H1 (cell line): ENCODE data around the gene LDHB. TPM values are rescaled to one million over a fixed set of nuclear protein-coding genes. Genes with fewer than 3 reads are reported as not detected.

ENCODE experiments used
- CTCF ChIA-PET: fragments of 300-600 bp; sonication (Branson Sonifier 250); formaldehyde crosslinking; loops from one replicate; lab custom pipeline; 2021; ENCODE audit not compliant: partially characterized antibody; lab: Charles Lee
- POLR2A ChIA-PET: fragments of 300-600 bp; sonication (Branson Sonifier 250); formaldehyde crosslinking; loops from one replicate; lab custom pipeline; 2021; ENCODE audit warnings: inconsistent platforms; ENCODE audit not compliant: partially characterized antibody; lab: Charles Lee
- DNase-seq, 2 experiments: peaks; one replicate each; pipeline versions ENCODE4 v3.0.0 to v3.0.0-alpha.2; 2010 to 2022; ENCODE audit warnings: low spot score in 2 of 2, low read depth in 1 of 2, mixed read lengths in 1 of 2
- FAIRE-seq: peaks from 2 replicates; lab custom pipeline; 2011; peaks lifted over from hg19 to GRCh38; lab: Jason Lieb, UNC
- H2AFZ ChIP-seq: 2 replicates; pipeline ENCODE4 v1.8.1; 2012; ENCODE audit warnings: low read length, inconsistent platforms
- H2AK5ac ChIP-seq: 2 replicates; pipeline ENCODE4 v1.6.1; 2013; ENCODE audit warnings: low read depth, low read length
- H2BK120ac ChIP-seq: replicated peaks from 2 replicates; pipeline ENCODE3; 2013; ENCODE audit warnings: low read depth, low read length, inconsistent platforms
- H2BK12ac ChIP-seq: 2 replicates; pipeline ENCODE4 v1.6.1; 2013; ENCODE audit warnings: low read depth, low read length
- H2BK15ac ChIP-seq: 2 replicates; pipeline ENCODE4 v1.6.1; 2013; ENCODE audit warnings: low read length
- H2BK20ac ChIP-seq: 2 replicates; pipeline ENCODE4 v1.6.1; 2013; ENCODE audit warnings: low read length
- H2BK5ac ChIP-seq: 2 replicates; pipeline ENCODE4 v1.6.1; 2013; ENCODE audit warnings: low read depth, low read length
- H3K14ac ChIP-seq: 2 replicates; pipeline ENCODE4 v1.6.1; 2013; ENCODE audit warnings: inconsistent platforms; ENCODE audit not compliant: insufficient read length
- H3K18ac ChIP-seq: 2 replicates; pipeline ENCODE4 v1.6.1; 2013; ENCODE audit warnings: low read length; ENCODE audit errors: extremely low read depth
- H3K23ac ChIP-seq: 2 replicates; pipeline ENCODE4 v1.6.1; 2013; ENCODE audit warnings: inconsistent platforms; ENCODE audit not compliant: insufficient read length
- H3K23me2 ChIP-seq: 2 replicates; pipeline ENCODE4 v1.6.1; 2013; ENCODE audit warnings: low read depth, low read length
- H3K27ac ChIP-seq: 2 replicates; pipeline ENCODE4 v1.6.1; 2011; ENCODE audit warnings: low read depth, low read length, inconsistent platforms
- H3K27me3 ChIP-seq, 4 experiments: replicated peaks in 1 of 4; 1 replicate in 1 of 4; 2 replicates in 3 of 4; pipeline versions ENCODE4 v1.6.1 to v1.8.1; 2011 to 2013; ENCODE audit warnings: low read length in 3 of 4, mild to moderate bottlenecking in 3 of 4, inconsistent platforms in 2 of 4, mixed read lengths in 2 of 4, moderate library complexity in 1 of 4; ENCODE audit not compliant: control insufficient read depth in 3 of 4, insufficient read depth in 3 of 4; ENCODE audit errors: extremely low read depth in 1 of 4
- H3K36me3 ChIP-seq, 4 experiments: 2 replicates each; pipeline versions ENCODE4 v1.6.1 to v1.8.1; 2011 to 2013; ENCODE audit warnings: mild to moderate bottlenecking in 4 of 4, low read length in 3 of 4, moderate library complexity in 2 of 4, control low read depth in 1 of 4, inconsistent platforms in 1 of 4; ENCODE audit not compliant: insufficient read depth in 4 of 4, control insufficient read depth in 2 of 4
- H3K4ac ChIP-seq: replicated peaks from 2 replicates; pipeline ENCODE3; 2013; ENCODE audit warnings: low read length, low read depth, mixed read lengths, inconsistent platforms; ENCODE audit not compliant: insufficient read length
- H3K4me1 ChIP-seq, 4 experiments: replicated peaks in 1 of 4; 1 replicate in 1 of 4; 2 replicates in 3 of 4; pipeline versions ENCODE4 v1.6.1 to v1.8.1; 2011 to 2013; ENCODE audit warnings: low read length in 3 of 4, inconsistent platforms in 2 of 4, mixed read lengths in 1 of 4; ENCODE audit not compliant: insufficient read depth in 4 of 4, control insufficient read depth in 3 of 4
- H3K4me2 ChIP-seq, 2 experiments: 2 replicates each; pipeline versions ENCODE4 v1.6.1 to v1.8.1; 2011 to 2013; ENCODE audit warnings: low read depth in 2 of 2, low read length in 2 of 2, control low read depth in 1 of 2, inconsistent platforms in 1 of 2, mild to moderate bottlenecking in 1 of 2; ENCODE audit not compliant: insufficient read depth in 1 of 2
- H3K4me3 ChIP-seq, 4 experiments: fragments of 200-600, 300-600 bp in 1 of 4; sonication (generic), shearing (Covaris generic), sonication (Bioruptor Twin) in 1 of 4; 2 replicates each; pipeline versions ENCODE4 v1.5.1 to v1.8.1; 2011 to 2016; ENCODE audit warnings: low read length in 4 of 4, low read depth in 3 of 4, control low read depth in 2 of 4, inconsistent platforms in 2 of 4, mild to moderate bottlenecking in 2 of 4, mixed read lengths in 1 of 4, moderate library complexity in 1 of 4; ENCODE audit not compliant: insufficient read depth in 2 of 4; ENCODE audit errors: extremely low read depth in 1 of 4
- H3K56ac ChIP-seq: replicated peaks from 2 replicates; pipeline ENCODE3; 2013; ENCODE audit warnings: low read depth, mild to moderate bottlenecking, mixed read lengths, low read length, inconsistent platforms; ENCODE audit not compliant: insufficient read length
- H3K79me1 ChIP-seq: 2 replicates; pipeline ENCODE4 v1.6.1; 2013; ENCODE audit warnings: low read depth, low read length, control low read depth
- H3K79me2 ChIP-seq, 2 experiments: 2 replicates each; pipeline versions ENCODE4 v1.6.1 to v1.8.1; 2012 to 2013; ENCODE audit warnings: low read length in 2 of 2, mild to moderate bottlenecking in 2 of 2, inconsistent platforms in 1 of 2; ENCODE audit not compliant: insufficient read depth in 2 of 2, control insufficient read depth in 1 of 2
- H3K9ac ChIP-seq, 4 experiments: replicated peaks in 1 of 4; 1 replicate in 1 of 4; 2 replicates in 3 of 4; pipeline versions ENCODE4 v1.6.1 to v1.8.1; 2011 to 2013; ENCODE audit warnings: low read depth in 3 of 4, low read length in 3 of 4, control low read depth in 2 of 4, mild to moderate bottlenecking in 2 of 4, moderate library complexity in 2 of 4, inconsistent platforms in 1 of 4; ENCODE audit errors: extremely low read depth in 1 of 4
- H3K9me3 ChIP-seq, 2 experiments: 2 replicates each; pipeline versions ENCODE4 v1.6.1 to v1.8.1; 2012 to 2013; ENCODE audit warnings: mild to moderate bottlenecking in 2 of 2, moderate library complexity in 2 of 2, control low read depth in 1 of 2, inconsistent platforms in 1 of 2, low read depth in 1 of 2, low read length in 1 of 2, mixed read lengths in 1 of 2; ENCODE audit not compliant: insufficient read depth in 2 of 2
- H4K20me1 ChIP-seq, 2 experiments: replicated peaks in 1 of 2; 2 replicates each; pipeline versions ENCODE3 to v1.8.1; 2011 to 2013; ENCODE audit warnings: inconsistent platforms in 2 of 2, low read length in 2 of 2, mild to moderate bottlenecking in 1 of 2; ENCODE audit not compliant: insufficient read depth in 2 of 2, control insufficient read depth in 1 of 2
- H4K5ac ChIP-seq: 2 replicates; pipeline ENCODE4 v1.6.1; 2013; ENCODE audit warnings: low read length, low read depth, mixed read lengths, inconsistent platforms; ENCODE audit not compliant: insufficient read length
- H4K8ac ChIP-seq: 2 replicates; pipeline ENCODE4 v1.8.0; 2013; ENCODE audit warnings: mild to moderate bottlenecking, moderate library complexity, low read length, inconsistent platforms; ENCODE audit not compliant: insufficient read depth; ENCODE audit errors: extremely low read depth
- H4K91ac ChIP-seq: replicated peaks from 2 replicates; pipeline ENCODE3; 2013; ENCODE audit warnings: low read length, mixed read lengths, inconsistent platforms; ENCODE audit not compliant: insufficient read length
- BCL11A ChIP-seq, 2 experiments: IDR thresholded peaks; one replicate each; pipeline ENCODE4 v1.6.1; 2011; ENCODE audit warnings: low read depth in 2 of 2, low read length in 2 of 2, mild to moderate bottlenecking in 2 of 2
- FOSL1 ChIP-seq: IDR thresholded peaks from 2 replicates; pipeline ENCODE4 v1.6.1; 2011; ENCODE audit warnings: mild to moderate bottlenecking, low read depth, low read length, moderate library complexity; ENCODE audit not compliant: insufficient read depth
- RNF2 ChIP-seq: fragments of 200-900, 300-1000 bp; sonication (generic); IDR thresholded peaks from 2 replicates; pipeline ENCODE4 v1.7.1; 2016; ENCODE audit warnings: borderline replicate concordance, low read depth, mild to moderate bottlenecking, antibody characterized with exemption, low read length; ENCODE audit not compliant: poor library complexity, severe bottlenecking; ENCODE audit errors: missing control alignments
- SP2 ChIP-seq: IDR thresholded peaks from 2 replicates; pipeline ENCODE4 v1.6.1; 2012; ENCODE audit warnings: mild to moderate bottlenecking, low read length, inconsistent platforms
- TAF7 ChIP-seq: optimal IDR thresholded peaks from 2 replicates; pipeline ENCODE3; 2011; ENCODE audit warnings: low read depth, mild to moderate bottlenecking, inconsistent platforms, low read length, moderate library complexity, borderline replicate concordance
- WGBS, 2 experiments: shearing (Covaris generic) in 1 of 2; methylation state at CpG; one replicate each; pipeline versions ENCODE4 v1.1.6 to v1.1.7; 2013 to 2015; ENCODE audit warnings: low lambda C conversion rate in 2 of 2, mixed read lengths in 2 of 2, inconsistent platforms in 1 of 2, low coverage in 1 of 2, missing lambda C conversion rate in 1 of 2; ENCODE audit not compliant: insufficient replicate concordance in 2 of 2, insufficient coverage in 1 of 2, insufficient read length in 1 of 2; ENCODE audit errors: extremely low coverage in 1 of 2, missing lambda C conversion rate in 1 of 2; 5-methylcytosine and 5-hydroxymethylcytosine counted together
- polyA plus RNA-seq, 7 experiments: library from polyadenylated mRNA; depleted of rRNA in 3 of 7; stranded (reverse) in 5 of 7; unstranded in 2 of 7; fragments of >200 nt in 5 of 7; fragments of 200-250 nt in 2 of 7; gene quantifications; 1 replicate in 5 of 7; 2 replicates in 1 of 7; 4 replicates in 1 of 7; pipeline versions ENCODE4 v1.2.1 to v1.2.3, GENCODE V29; 2011 to 2013; ENCODE audit warnings: missing spikeins in 2 of 7, mixed read lengths in 2 of 7
- total RNA-seq: library from RNA; stranded (reverse); fragmentation: NEBNext Ultra II Directional; extraction: Animal tissue kit (Norgen Biotek cat#: 25700); gene quantifications from 2 replicates; pipeline ENCODE4 v1.2.1, GENCODE V29; 2021

Gene LDHB
- total and polyA plus RNA-seq, 2 of the 8 experiments (the other 6 are each of a cell fraction or from before 2014, with no cell fraction given), result 1,177 to 1,781 TPM

DNA sequence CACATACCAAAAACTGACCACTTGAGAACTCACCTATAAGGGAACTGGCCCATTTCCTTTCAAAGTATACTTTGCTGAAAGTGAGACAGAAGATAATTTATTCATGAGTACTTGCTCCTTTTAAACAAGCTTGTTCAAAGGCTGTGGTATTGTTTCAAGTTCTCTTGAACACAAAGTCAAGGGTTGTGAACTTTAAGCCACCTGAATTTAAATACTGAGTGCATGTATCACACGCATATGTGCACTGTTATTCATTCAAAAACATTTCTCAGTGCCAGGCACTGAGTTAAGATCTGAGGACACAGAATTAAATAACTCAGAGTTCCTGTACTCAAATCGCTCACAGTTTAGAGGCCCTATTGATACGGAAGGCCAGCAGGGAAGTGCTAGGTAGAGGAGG lies 19.1 kb upstream of the LDHB start:
- H4K5ac ChIP-seq, result no peak overlapping the region
- no peak overlapping the region for H3K18ac ChIP-seq
- no peaks in the 10 kb centered on the region for H3K79me2 ChIP-seq
- DNase-seq, result no peak
- no peaks in the 10 kb centered on the region for H3K36me3 ChIP-seq
- 94% methylated on average over 3 of the region's 3 CpGs; no CpG with 5 or more reads in 1 of the 2 experiments for WGBS, 2 experiments
- H2BK5ac ChIP-seq, result no peak overlapping the region
- no peak overlapping the region for H4K91ac ChIP-seq
- no peak overlapping the region for H3K14ac ChIP-seq
- no peak for FAIRE-seq
- no peak overlapping the region for H2AK5ac ChIP-seq
- H3K9me3 ChIP-seq, result no peaks in the 10 kb centered on the region
- no peak for TF ChIP-seq BCL11A (IDR thresholded peaks at IDR 0.05; ENCODE audit: low read depth in 2 of 2, low read length in 2 of 2)
- no peak for TF ChIP-seq RNF2
- no peak for TF ChIP-seq FOSL1
- TF ChIP-seq SP2, result no peak
- TF ChIP-seq TAF7, result no peak
- POLR2A ChIA-PET, result interaction anchor here (0.8 to 3.7 kb wide), 2 partner anchors 19 to 28 kb away, joined by 3 to 19 read pairs; partner anchors contain the start of gene LDHB
- H4K20me1 ChIP-seq, result no peaks in the 10 kb centered on the region
- no peak overlapping the region for H3K27ac ChIP-seq
- CTCF ChIA-PET, result interaction anchor here (0.7 kb wide), 1 partner anchor 149 kb away, joined by 3 read pairs; no protein-coding TSS in a partner anchor
- H3K4me1 ChIP-seq, result no peaks in the 10 kb centered on the region
- H3K79me1 ChIP-seq, result no peaks in the 10 kb centered on the region; the same call in 1 of the 2 replicates
- no peak overlapping the region for H4K8ac ChIP-seq
- no peak overlapping the region for H3K23ac ChIP-seq
- H2AFZ ChIP-seq, result no peak overlapping the region
- H2BK20ac ChIP-seq, result no peak overlapping the region
- H2BK12ac ChIP-seq, result no peak overlapping the region
- no peak overlapping the region for H2BK15ac ChIP-seq
- no peaks in the 10 kb centered on the region for H3K23me2 ChIP-seq
- H3K27me3 ChIP-seq, result no peaks in the 10 kb centered on the region
- no peak overlapping the region for H3K4ac ChIP-seq
- no peak overlapping the region for H3K9ac ChIP-seq
- H3K4me2 ChIP-seq, result no peak overlapping the region
- H3K56ac ChIP-seq, result no peak overlapping the region
- H3K4me3 ChIP-seq, result no peak overlapping the region
- no peak overlapping the region for H2BK120ac ChIP-seq
